Breast epithelium (tissue), 3 donors: ENCODE measurements around the gene TNIP1.

ENCODE experiments used
- POLR2AphosphoS5 ChIP-seq, 3 donors: sonication (generic); formaldehyde crosslinking; IDR thresholded peaks; one replicate each; pipeline ENCODE4 v1.6.1; 2017; ENCODE audit warnings: antibody characterized with exemption in 3 of 3
- TF ChIP-seq, protein P1 (sequence below), 3 donors: fragments of 450-650 bp; IDR thresholded peaks; one replicate each; pipeline ENCODE4 v1.5.1; 2016 to 2017; ENCODE audit warnings: antibody characterized with exemption in 3 of 3, mild to moderate bottlenecking in 3 of 3, moderate library complexity in 3 of 3

DNA sequence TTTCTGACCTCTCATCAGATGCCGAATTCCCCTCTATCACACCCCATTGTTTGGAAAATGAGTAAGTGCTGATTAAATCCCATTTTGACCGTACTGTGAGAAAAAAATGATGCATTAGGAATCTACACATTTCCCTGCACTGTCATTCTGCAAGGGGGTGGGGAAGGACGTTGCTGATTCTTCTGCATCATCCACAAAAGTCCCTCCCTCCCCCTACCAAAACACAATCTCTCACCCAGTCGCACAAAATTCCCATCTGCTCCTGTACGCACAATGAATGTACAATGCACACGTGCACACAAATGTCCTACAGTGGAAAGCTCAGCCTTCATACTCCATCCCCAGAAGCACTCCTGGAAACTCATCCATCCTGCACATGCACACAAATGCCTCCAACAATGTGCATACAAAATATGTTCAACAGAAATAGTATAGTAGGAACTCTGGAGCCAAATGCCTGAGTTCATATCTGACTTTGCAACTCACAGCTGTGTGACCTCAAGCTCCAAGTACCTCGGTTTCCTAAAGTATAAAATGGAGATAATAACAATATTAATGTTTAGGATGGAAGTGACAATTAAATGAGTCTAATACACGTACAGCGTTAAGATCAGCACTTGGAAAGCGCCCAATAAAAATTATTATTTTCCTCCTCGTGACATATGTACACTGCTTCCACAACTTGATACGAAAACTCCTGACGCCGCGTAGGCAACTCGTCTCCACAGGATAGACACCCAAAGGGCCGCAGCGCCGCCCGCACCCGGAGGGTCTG lies 809 bp downstream of the TNIP1 start:
- no peak for TF ChIP-seq POLR2AphosphoS5 (IDR thresholded peaks at IDR 0.05)
- TF ChIP-seq, protein P1, sequence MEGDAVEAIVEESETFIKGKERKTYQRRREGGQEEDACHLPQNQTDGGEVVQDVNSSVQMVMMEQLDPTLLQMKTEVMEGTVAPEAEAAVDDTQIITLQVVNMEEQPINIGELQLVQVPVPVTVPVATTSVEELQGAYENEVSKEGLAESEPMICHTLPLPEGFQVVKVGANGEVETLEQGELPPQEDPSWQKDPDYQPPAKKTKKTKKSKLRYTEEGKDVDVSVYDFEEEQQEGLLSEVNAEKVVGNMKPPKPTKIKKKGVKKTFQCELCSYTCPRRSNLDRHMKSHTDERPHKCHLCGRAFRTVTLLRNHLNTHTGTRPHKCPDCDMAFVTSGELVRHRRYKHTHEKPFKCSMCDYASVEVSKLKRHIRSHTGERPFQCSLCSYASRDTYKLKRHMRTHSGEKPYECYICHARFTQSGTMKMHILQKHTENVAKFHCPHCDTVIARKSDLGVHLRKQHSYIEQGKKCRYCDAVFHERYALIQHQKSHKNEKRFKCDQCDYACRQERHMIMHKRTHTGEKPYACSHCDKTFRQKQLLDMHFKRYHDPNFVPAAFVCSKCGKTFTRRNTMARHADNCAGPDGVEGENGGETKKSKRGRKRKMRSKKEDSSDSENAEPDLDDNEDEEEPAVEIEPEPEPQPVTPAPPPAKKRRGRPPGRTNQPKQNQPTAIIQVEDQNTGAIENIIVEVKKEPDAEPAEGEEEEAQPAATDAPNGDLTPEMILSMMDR (IDR thresholded peaks at IDR 0.05) = no peak
